HG03108 (cell line): ENCODE results near the gene KRT39.

Experiments
- ATAC-seq: cut with Tn5 transposase; IDR thresholded peaks from one replicate; pipeline ENCODE4 v1.9.1; 2021; ENCODE audit warnings: moderate library complexity; ENCODE audit not compliant: unreplicated experiment

Gene KRT39

GRCh38 chr17:40981115-40981514 lies 14.4 kb upstream of the KRT39 start:
- no peak for ATAC-seq

GRCh38 chr17:40980596-40980995 lies 13.8 kb upstream of the KRT39 start:
- ATAC-seq, result no peak

DNA sequence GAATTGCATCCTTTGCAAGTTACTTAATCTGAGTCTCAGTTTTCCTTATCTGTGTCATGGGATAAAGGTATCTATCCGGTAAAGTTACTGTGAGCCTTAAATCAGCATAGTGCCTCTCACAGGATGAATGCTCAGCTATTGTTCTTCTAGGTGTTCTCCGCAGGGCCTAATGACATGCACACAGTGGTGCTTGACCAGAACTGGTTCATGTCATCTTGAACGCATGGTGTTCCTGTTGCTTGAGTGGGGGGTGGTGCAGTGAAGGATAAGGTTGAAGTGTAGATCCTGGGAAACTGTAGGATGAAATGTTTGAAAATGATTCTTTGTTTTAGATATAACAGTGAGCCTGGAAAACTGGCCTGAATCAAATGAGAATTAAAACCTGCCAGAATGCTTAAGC lies 13.4 kb upstream of the KRT39 start:
- no peak for ATAC-seq

GRCh38 chr17:40978575-40979151 lies 11.9 kb upstream of the KRT39 start:
- no peak for ATAC-seq

DNA sequence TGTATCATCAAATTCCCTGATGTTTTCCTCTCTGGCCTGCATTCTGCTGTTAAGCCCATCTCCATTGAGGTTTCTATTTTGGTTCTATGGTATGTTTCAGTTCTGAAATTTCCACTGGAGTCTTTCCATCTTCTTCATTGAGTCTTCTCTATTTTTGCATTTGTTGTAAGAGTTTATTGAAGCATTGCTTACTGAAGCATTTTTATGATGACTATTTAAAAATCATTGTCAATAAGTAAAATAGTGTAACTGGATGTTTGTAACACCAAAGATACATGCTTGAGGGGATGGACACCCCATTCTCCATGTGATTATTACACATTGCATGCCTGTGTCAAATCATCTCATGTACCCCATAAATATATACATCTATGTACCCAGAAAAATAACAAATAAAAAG lies 8.8 kb upstream of the KRT39 start:
- no peak for ATAC-seq

DNA sequence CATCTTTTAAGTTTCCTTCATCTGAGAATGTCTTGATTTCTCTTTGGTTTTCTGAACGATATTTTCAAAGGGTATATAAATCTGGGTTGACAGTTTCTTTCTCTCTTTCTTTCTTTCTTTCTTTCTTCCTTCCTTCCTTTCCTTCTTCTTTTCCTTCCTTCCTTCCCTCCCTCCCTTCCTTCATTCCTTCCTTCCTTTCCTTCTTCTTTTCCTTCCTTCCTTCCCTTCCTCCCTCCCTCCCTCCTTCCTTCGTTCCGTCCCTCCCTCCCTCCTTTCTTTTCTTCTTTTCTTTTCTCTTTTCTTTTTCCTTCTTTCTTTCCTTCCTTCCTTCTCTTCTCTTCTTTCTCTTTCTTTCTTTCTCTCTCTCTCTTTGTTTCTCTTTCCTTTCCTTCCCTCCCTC lies 7.6 kb upstream of the KRT39 start:
- ATAC-seq, result no peak

DNA sequence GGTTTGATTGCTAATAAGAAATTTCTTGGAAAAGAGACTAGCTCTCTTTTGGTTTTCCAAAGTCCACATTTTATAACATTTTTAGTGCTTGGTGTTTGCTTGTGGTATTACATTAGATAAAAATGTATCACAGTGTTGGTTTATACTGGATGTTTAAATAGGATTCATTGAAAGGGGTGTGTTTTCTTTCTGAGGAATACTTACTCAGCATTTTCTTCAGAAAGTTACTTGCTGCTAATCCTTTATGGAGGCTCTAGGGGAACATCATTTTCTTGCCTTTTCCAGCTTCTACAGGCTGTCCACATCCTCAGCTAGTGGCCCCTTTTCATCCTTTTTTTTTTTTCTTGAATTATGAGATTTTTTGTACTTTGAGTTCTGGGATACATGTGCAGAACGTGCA lies 834 bp upstream of the KRT39 start:
- no peak for ATAC-seq

GRCh38 chr17:40963838-40964237 lies 2.9 kb downstream of the KRT39 start:
- ATAC-seq, result no peak

GRCh38 chr17:40962059-40962561 lies 4.6 kb downstream of the KRT39 start:
- no peak for ATAC-seq

GRCh38 chr17:40961591-40961990 lies 5.2 kb downstream of the KRT39 start:
- ATAC-seq, result no peak

- no peak for ATAC-seq
Observed at GRCh38 chr17:40960144-40960543, 6.6 kb downstream of the KRT39 start.

DNA sequence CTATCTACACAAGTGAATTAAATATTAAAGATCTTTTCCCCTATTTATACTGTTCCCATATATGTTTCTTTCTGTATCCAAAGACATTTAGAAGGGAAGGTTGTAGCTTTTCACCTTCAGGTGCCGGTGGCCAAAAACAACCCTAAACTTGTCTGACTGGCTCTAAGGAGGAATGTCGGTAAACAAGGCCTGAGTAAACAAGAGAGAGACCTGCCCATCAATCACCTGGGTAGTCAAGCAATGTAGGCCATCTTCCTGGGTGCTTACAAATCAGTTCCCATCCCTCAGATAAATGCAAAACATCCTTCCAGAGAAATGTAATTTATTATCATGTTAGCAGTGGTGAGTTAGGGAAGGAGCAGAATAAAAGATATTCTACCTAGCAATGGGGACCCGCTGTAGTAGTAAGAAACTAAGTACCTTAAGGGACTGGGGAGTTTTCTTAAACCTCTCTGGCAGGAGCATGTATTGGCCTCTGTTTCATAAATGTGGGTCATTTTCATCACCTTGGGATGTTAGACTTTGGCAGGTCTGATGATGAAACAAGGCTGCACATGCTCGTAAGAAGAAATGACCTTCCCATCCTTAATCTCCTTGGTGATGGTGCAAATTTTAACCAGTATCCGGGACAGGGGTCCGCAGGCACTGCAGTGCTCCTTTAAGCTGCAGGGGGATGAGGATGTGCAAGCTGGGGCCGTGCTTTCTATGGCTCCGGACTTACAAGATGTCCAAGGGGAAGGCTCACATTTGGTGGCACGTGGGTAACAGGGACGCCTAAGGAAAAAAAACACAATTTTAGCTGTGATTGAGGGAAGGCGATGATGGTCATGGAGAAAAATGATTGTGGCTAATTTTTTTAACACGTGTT lies 8.4 kb downstream of the KRT39 start:
- no peak for ATAC-seq

GRCh38 chr17:40956401-40957254 lies 10.1 kb downstream of the KRT39 start:
- ATAC-seq, result no peak

GRCh38 chr17:40953881-40954280 lies 12.9 kb downstream of the KRT39 start:
- no peak for ATAC-seq

DNA sequence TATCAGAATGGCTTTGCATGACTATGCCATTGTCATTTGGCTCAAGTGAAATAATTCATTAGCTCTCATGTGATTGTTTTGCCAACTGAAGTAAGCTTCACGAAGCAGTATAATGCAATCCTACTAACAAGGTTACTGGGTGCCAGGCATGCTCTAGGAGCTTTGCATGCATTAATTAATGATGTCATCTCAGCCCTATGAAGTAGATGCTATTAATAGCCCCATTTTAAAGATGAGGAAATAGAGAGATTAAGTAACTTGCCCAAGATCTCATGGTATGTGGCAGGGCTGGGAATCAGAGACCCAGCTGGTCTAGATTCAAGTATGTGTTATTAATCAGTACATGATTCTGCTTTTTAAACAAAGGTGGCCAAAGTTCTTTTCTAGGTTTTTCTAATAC lies 14.1 kb downstream of the KRT39 start:
- ATAC-seq, result no peak

- no peak for ATAC-seq
Observed at GRCh38 chr17:40952154-40952553, 14.6 kb downstream of the KRT39 start.

DNA sequence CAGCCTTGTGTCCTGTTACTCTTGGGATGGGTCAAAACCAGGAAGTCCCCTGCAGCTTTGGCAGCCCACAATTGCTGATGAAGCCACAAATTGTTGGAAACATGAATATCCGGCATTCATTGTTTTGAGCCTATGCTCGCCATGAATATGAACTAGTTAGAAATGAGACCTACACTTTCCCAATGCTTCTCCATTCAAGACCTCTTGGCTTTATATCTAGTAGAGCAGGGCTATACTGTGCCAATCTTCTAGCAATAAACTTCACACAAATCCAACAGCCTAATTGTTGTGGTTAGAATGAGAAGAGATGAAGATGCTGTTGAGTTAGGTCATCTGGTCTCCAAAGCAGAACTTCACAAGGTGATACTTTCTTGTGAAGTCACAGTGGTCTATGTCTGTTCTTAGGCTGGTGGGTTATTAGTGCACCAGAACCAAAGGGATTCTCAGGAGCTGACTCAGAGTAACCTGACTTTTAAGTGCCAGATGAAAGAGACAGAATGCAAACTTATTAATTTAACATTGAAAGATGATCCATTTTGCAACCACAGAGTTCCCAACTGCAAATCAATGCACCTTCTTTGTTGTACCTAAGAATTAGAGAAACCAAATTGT lies 15.6 kb downstream of the KRT39 start:
- no peak for ATAC-seq

GRCh38 chr17:40950176-40950575 lies 16.6 kb downstream of the KRT39 start:
- no peak for ATAC-seq

DNA sequence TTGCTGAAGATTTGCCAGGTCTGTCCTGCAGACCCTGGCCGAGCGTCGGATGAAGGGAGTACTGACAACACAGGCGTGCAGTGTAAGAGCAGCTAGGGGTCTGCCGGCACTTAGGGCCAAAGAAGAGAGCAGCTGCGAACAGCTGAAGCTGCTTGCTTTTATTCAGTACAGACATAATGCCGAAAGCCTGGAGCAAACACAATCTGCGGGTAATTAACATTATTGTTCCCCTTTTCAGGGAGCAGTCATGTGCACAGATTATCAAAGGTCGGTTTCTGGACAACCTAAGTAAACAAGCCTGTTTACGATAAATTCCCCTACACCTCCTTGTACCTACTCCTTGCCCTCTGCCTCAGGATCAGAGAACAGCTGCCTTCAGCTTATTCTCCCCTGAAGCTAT lies 17.3 kb downstream of the KRT39 start:
- ATAC-seq, result no peak

- no peak for ATAC-seq
Observed at GRCh38 chr17:40947929-40948328, 18.8 kb downstream of the KRT39 start.

- no peak for ATAC-seq
Observed at GRCh38 chr17:40945414-40945813, 21.3 kb downstream of the KRT39 start.
